ENCODE measurements around the gene MED9. TPM values are rescaled to one million over a fixed set of nuclear protein-coding genes. Genes with fewer than 3 reads are reported as not detected.

MED9 gene
- total and polyA plus RNA-seq, 2 of the 8 experiments (the other 6 are each of a cell fraction or from before 2014, with no cell fraction given): 15.8 to 19.7 TPM

- no peak overlapping the region for H3K9ac ChIP-seq (replicated peaks in 1 of 4; ENCODE audit: extremely low read depth in 1 of 4, low read depth in 3 of 4, low read length in 3 of 4)
- ChIA-PET POLR2A (ENCODE audit: partially characterized antibody) (interaction anchor here (1.5 to 1.9 kb wide), 2 partner anchors 13 to 20 kb away, joined by 5 to 6 read pairs; partner anchors contain the start of gene RASD1), CTCF (ENCODE audit: partially characterized antibody) (interaction anchor here (0.7 to 5.7 kb wide), 4 partner anchors 21 to 75 kb away, joined by 3 to 32 read pairs (median 8); partner anchors contain the start of gene RASD1)
- no peak overlapping the region for H2BK5ac ChIP-seq (ENCODE audit: low read depth, low read length)
- no peak overlapping the region for H2AFZ ChIP-seq (ENCODE audit: low read length)
- no peaks in the 10 kb centered on the region for H3K27me3 ChIP-seq (replicated peaks in 1 of 4; ENCODE audit: control insufficient read depth in 3 of 4, extremely low read depth in 1 of 4, insufficient read depth in 3 of 4, low read length in 3 of 4)
- H3K79me1 ChIP-seq (ENCODE audit: low read depth, low read length): no peaks in the 10 kb centered on the region
- H4K20me1 ChIP-seq (replicated peaks in 1 of 2; ENCODE audit: control insufficient read depth in 1 of 2, insufficient read depth in 2 of 2, low read length in 2 of 2): no peaks in the 10 kb centered on the region
- no peaks in the 10 kb centered on the region for H3K36me3 ChIP-seq (ENCODE audit: control insufficient read depth in 2 of 4, insufficient read depth in 4 of 4, low read length in 3 of 4)
- DNase-seq (ENCODE audit: low read depth in 1 of 2, low spot score in 2 of 2) (no peak), FAIRE-seq (no peak)
- H2AK5ac ChIP-seq (ENCODE audit: low read depth, low read length): peak overlapping the region; percentile 13; the same call in 1 of the 2 replicates
- H3K4me3 ChIP-seq (ENCODE audit: extremely low read depth in 1 of 4, insufficient read depth in 2 of 4, low read depth in 3 of 4, low read length in 4 of 4): no peak overlapping the region
- H4K5ac ChIP-seq (ENCODE audit: insufficient read length, low read depth, low read length): no peak overlapping the region
- WGBS, 2 experiments (ENCODE audit: extremely low coverage in 1 of 2, insufficient coverage in 1 of 2, insufficient read length in 1 of 2, insufficient replicate concordance in 2 of 2, low coverage in 1 of 2, low lambda C conversion rate in 2 of 2, missing lambda C conversion rate in 1 of 2): 87% methylated on average over 14 of the region's 14 CpGs; no CpG with 5 or more reads in 1 of the 2 experiments
- H3K9me3 ChIP-seq (ENCODE audit: insufficient read depth in 2 of 2, low read depth in 1 of 2, low read length in 1 of 2): no peaks in the 10 kb centered on the region
- H2BK12ac ChIP-seq (ENCODE audit: low read depth, low read length): no peak overlapping the region; the same call in 1 of the 2 replicates
- H3K4ac ChIP-seq (replicated peaks; ENCODE audit: insufficient read length, low read depth, low read length): no peak overlapping the region
- H3K4me2 ChIP-seq (ENCODE audit: insufficient read depth in 1 of 2, low read depth in 2 of 2, low read length in 2 of 2): no peak overlapping the region
- H3K79me2 ChIP-seq (ENCODE audit: control insufficient read depth in 1 of 2, insufficient read depth in 2 of 2, low read length in 2 of 2): no peaks in the 10 kb centered on the region
- H3K18ac ChIP-seq (ENCODE audit: extremely low read depth, low read length): no peak overlapping the region
- peak overlapping the region; percentile 1; the same call in 1 of the 2 replicates for H4K8ac ChIP-seq (ENCODE audit: extremely low read depth, insufficient read depth, low read length)
- H3K4me1 ChIP-seq (replicated peaks in 1 of 4; ENCODE audit: control insufficient read depth in 3 of 4, insufficient read depth in 4 of 4, low read length in 3 of 4): peaks cover 4 to 24% (median 13%) of the 10 kb centered on the region in 4 experiments
- no peak overlapping the region for H3K56ac ChIP-seq (replicated peaks; ENCODE audit: insufficient read length, low read depth, low read length)
- no peak overlapping the region for H2BK120ac ChIP-seq (replicated peaks; ENCODE audit: low read depth, low read length)
- H3K23ac ChIP-seq (ENCODE audit: insufficient read length): no peak overlapping the region
- no peak overlapping the region for H4K91ac ChIP-seq (replicated peaks; ENCODE audit: insufficient read length, low read length)
- H3K23me2 ChIP-seq (ENCODE audit: low read depth, low read length): peaks cover 2% of the 10 kb centered on the region; the same call in 1 of the 2 replicates
- no peak overlapping the region for H2BK20ac ChIP-seq (ENCODE audit: low read length)
- H2BK15ac ChIP-seq (ENCODE audit: low read length): no peak overlapping the region
- no peak overlapping the region for H3K27ac ChIP-seq (ENCODE audit: low read depth, low read length)
- no peak overlapping the region for H3K14ac ChIP-seq (ENCODE audit: insufficient read length)
- no peak for TF ChIP-seq ZNF274 (IDR thresholded peaks at IDR 0.05; ENCODE audit: borderline replicate concordance, extremely low read depth, low read length)
- TF ChIP-seq CREB1 (IDR thresholded peaks at IDR 0.05): no peak
- TF ChIP-seq EP300 (IDR thresholded peaks at IDR 0.05; ENCODE audit: borderline replicate concordance in 1 of 2, low read depth in 2 of 2, low read length in 2 of 2): no peak
- TF ChIP-seq RNF2 (IDR thresholded peaks at IDR 0.05; ENCODE audit: borderline replicate concordance, low read depth, low read length, missing control alignments, poor library complexity, severe bottlenecking): no peak
- TF ChIP-seq POLR2AphosphoS5 (IDR thresholded peaks at IDR 0.05; ENCODE audit: low read depth, low read length): no peak
- no peak for TF ChIP-seq CHD1 (IDR thresholded peaks at IDR 0.05; ENCODE audit: low read depth, low read length)
- TF ChIP-seq FOSL1 (IDR thresholded peaks at IDR 0.05; ENCODE audit: insufficient read depth, low read depth, low read length): no peak
- TF ChIP-seq CEBPB (IDR thresholded peaks at IDR 0.05; ENCODE audit: low read depth, low read length): no peak
- TF ChIP-seq SIX5 (IDR thresholded peaks at IDR 0.05; ENCODE audit: low read depth, low read length): no peak
- TF ChIP-seq POLR2A (IDR thresholded peaks at IDR 0.05; ENCODE audit: control extremely low read depth in 1 of 2, low read depth in 2 of 2, low read length in 2 of 2): no peak
- TF ChIP-seq USF2 (IDR thresholded peaks at IDR 0.05; ENCODE audit: low read length): no peak
- no peak for TF ChIP-seq YY1 (IDR thresholded peaks at IDR 0.05; ENCODE audit: low read depth, low read length)
Measured at GRCh38 chr17:17516941-17517720, 40.3 kb downstream of the MED9 start.
